SU-DHL-6 (cell line): ENCODE data around the gene SIX5.

Experiments used
- EZH2phosphoT487 ChIP-seq: fragments of 200-600 bp; sonication (generic), shearing (Covaris generic); conservative IDR thresholded peaks from 2 replicates; pipeline ENCODE4 v1.6.1; 2018; ENCODE audit warnings: mild to moderate bottlenecking, antibody characterized with exemption, low read length, moderate library complexity, mixed read lengths
- TF ChIP-seq, protein P1 (sequence below): fragments of 200-600 bp; sonication (generic); IDR thresholded peaks from one replicate; pipeline ENCODE4 v1.5.1; 2017; ENCODE audit warnings: antibody characterized with exemption, mild to moderate bottlenecking, low read length, moderate library complexity; ENCODE audit not compliant: insufficient read depth, poor library complexity, severe bottlenecking

DNA sequence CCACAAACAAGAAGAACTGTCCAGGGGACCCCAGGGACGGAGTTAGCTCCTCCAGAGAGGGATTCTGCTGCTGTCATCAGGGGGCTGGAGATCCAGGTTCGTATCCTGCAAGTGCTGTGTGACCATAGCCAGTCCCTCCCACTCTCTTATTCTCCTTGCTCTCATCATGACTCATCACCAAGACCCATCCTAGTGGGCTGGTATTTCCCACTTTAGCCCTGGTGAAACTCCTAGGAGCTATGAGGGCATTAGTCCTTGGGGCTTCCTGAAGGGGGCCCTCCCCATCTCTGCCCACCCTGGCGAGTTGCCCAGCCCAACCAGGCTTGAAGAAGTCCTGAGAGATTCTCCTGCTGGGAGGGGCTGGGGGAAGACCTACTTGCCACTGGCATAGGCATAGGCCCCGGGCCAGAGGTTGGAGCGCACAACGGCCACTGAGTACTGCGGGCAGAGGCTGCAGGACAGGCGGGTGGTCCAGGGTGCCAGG is 31.1 kb upstream of the SIX5 start:
- TF ChIP-seq, protein P1, sequence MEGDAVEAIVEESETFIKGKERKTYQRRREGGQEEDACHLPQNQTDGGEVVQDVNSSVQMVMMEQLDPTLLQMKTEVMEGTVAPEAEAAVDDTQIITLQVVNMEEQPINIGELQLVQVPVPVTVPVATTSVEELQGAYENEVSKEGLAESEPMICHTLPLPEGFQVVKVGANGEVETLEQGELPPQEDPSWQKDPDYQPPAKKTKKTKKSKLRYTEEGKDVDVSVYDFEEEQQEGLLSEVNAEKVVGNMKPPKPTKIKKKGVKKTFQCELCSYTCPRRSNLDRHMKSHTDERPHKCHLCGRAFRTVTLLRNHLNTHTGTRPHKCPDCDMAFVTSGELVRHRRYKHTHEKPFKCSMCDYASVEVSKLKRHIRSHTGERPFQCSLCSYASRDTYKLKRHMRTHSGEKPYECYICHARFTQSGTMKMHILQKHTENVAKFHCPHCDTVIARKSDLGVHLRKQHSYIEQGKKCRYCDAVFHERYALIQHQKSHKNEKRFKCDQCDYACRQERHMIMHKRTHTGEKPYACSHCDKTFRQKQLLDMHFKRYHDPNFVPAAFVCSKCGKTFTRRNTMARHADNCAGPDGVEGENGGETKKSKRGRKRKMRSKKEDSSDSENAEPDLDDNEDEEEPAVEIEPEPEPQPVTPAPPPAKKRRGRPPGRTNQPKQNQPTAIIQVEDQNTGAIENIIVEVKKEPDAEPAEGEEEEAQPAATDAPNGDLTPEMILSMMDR, result no peak
- TF ChIP-seq EZH2phosphoT487, result no peak
